ENCODE data around the gene S1PR3.

Gene S1PR3

DNA sequence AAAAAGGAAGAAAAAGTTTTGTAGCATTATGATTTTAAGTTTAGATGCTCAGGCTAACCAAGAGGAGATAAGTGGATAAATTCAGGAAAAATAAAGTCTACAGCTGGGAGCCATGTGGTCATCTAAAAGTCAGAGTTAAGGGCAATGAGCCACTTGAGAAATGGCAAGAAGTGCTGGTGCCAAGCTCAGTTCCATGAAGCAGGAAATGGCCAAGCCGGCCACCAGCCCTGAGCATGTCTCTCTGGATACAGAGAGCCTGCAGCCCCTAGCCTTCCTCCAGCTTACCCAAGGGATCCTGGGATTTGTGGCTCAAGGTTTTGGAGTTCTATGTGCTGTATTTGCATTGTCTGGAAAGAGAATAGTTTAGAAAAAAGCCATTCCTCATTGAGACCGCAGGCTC is 12.2 kb upstream of the S1PR3 start:
- H3K4me1 ChIP-seq, result no peaks in the 10 kb centered on the region
- H3K9me3 ChIP-seq, result 0 out of 2 replicates have a peak, but pooled peaks cover under 1% of the 10 kb centered on the region
- no peak for TF ChIP-seq CTCF (IDR thresholded peaks at IDR 0.05; ENCODE audit: low read depth, low read length)
- no peak overlapping the region for H3K4me3 ChIP-seq (ENCODE audit: low read depth, low read length)
- DNase-seq, result no peak
- H3K36me3 ChIP-seq, result no peaks in the 10 kb centered on the region
- no peaks in the 10 kb centered on the region for H3K27me3 ChIP-seq

DNA sequence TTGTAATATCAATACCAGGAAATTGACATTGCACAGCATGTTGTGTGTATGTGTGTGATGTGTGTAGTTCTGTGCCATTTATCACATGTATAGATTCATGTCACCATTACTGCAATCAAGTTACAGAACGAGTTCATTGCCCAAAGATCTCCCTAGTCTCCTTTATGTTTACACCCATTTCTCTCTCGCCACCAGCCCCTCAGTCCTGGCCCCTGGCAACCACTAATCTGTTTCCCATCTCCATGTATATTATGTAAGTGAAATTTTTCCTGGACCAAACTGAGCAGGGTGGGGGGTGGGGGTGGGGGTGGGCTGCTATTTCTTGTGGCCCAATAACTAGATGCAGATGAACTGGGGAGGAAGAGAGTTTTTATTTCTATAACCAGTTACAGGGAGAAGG is 11.5 kb upstream of the S1PR3 start:
- no peaks in the 10 kb centered on the region for H3K4me1 ChIP-seq
- H3K4me3 ChIP-seq (ENCODE audit: low read depth, low read length), result no peak overlapping the region
- no peaks in the 10 kb centered on the region for H3K9me3 ChIP-seq
- no peaks in the 10 kb centered on the region for H3K36me3 ChIP-seq
- no peak for DNase-seq
- TF ChIP-seq CTCF (IDR thresholded peaks at IDR 0.05; ENCODE audit: low read depth, low read length), result no peak
- H3K27me3 ChIP-seq, result no peaks in the 10 kb centered on the region

DNA sequence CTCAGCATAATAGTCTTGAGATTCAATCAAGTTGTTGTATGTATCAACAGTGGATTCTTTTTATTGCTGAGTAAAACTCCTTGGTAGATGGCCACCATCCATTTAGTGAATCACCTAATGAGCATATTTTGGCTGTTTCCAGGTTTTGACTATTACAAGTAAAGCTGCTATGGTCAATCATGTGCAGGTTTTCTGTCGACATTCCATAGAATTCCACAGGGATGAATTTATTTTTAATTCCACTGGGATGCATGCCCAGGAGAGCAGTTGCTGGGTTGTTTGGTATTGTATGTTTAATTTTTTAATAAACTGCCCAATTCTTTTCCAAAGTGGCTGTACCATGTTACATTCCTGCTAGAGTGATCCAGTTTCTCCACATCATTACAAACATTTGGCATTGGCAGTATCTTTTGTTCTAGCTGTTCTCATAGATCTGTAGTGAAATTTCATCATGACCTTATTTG is 10.5 kb upstream of the S1PR3 start:
- DNase-seq, result no peak
- no peaks in the 10 kb centered on the region for H3K9me3 ChIP-seq
- no peaks in the 10 kb centered on the region for H3K4me1 ChIP-seq
- no peak overlapping the region for H3K4me3 ChIP-seq (ENCODE audit: low read depth, low read length)
- H3K36me3 ChIP-seq, result no peaks in the 10 kb centered on the region
- TF ChIP-seq CTCF (IDR thresholded peaks at IDR 0.05; ENCODE audit: low read depth, low read length), result no peak
- H3K27me3 ChIP-seq, result no peaks in the 10 kb centered on the region

DNA sequence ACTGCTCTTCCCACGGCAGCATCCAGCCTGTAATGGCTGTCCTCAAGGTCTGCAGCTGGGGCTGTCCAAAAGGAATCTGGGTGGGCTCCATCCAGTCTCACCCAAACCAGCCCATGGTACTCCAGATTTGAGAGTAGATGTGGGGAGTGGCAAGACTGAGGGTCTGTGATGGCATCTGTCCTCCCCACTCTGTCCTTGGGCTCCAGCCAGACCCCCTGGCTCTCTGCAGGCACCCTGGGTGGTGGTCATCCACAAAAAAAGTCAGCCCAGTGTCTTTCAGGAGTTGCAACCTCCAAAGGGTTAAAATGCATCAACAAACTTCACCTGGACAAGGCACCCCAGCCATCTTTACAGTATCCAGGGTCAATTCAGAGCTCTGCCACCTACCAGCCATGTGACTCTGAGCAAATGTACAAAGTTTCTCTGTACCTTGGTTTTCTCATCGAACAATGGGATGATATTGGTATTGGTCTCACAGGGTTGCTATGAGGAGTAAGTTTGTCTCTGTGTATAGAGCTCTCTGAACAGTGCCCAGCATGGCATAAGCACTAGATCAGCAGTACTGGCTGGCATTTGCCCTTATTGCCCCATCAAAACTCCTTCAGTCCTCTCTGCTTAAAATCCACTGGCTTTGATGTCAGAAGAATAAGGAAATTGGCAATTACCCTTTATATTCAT is 7.3 kb upstream of the S1PR3 start:
- TF ChIP-seq CTCF (IDR thresholded peaks at IDR 0.05; ENCODE audit: low read depth, low read length), result no peak
- H3K27me3 ChIP-seq, result no peaks in the 10 kb centered on the region
- no peak for DNase-seq

GRCh38 chr9:88984543-88984883 is 6.8 kb upstream of the S1PR3 start:
- no peaks in the 10 kb centered on the region for H3K9me3 ChIP-seq
- no peak for DNase-seq
- H3K36me3 ChIP-seq, result no peaks in the 10 kb centered on the region
- no peaks in the 10 kb centered on the region for H3K27me3 ChIP-seq
- H3K4me1 ChIP-seq, result no peaks in the 10 kb centered on the region
- no peak for TF ChIP-seq CTCF (IDR thresholded peaks at IDR 0.05; ENCODE audit: low read depth, low read length)
- H3K4me3 ChIP-seq (ENCODE audit: low read depth, low read length), result no peak overlapping the region

More for the DNA sequence above, 7.3 kb upstream of the S1PR3 start:
- Histone ChIP-seq H3K36me3 (no peaks in the 10 kb centered on the region), H3K9me3 (no peaks in the 10 kb centered on the region), H3K4me3 (ENCODE audit: low read depth, low read length) (no peak overlapping the region), H3K4me1 (no peaks in the 10 kb centered on the region)

DNA sequence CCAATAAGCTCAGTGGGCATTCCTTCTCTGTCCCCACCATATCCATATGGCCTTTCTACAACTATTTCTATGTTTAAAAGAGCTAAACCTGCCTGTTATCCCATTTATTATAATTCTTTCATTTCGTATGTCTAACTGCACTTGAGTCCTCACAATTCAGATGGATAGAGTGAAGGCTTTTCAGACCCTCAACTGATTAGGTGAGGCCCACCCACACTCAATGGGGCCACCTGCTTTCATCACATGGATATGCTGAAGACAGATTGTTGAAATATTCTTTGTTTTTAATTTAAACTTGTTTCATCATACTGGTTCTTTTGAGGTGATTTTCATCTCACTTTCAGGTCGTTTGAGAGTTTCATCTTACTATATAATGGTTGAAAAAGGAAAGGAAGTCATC is 5.7 kb upstream of the S1PR3 start:
- H3K4me1 ChIP-seq, result no peaks in the 10 kb centered on the region
- H3K27me3 ChIP-seq, result no peaks in the 10 kb centered on the region
- H3K9me3 ChIP-seq, result no peaks in the 10 kb centered on the region
- H3K4me3 ChIP-seq (ENCODE audit: low read depth, low read length), result no peak overlapping the region
- no peak for TF ChIP-seq CTCF (IDR thresholded peaks at IDR 0.05; ENCODE audit: low read depth, low read length)
- no peaks in the 10 kb centered on the region for H3K36me3 ChIP-seq
- no peak for DNase-seq

Data from BE2C (cell line).